ENCODE data around the gene ANTXR2. TPM values are rescaled to one million over a fixed set of nuclear protein-coding genes. Genes with fewer than 3 reads are reported as not detected.

The ANTXR2 gene
- total and polyA plus RNA-seq, 2 of the 13 experiments (the other 11 are each of a cell fraction or from before 2014, with no cell fraction given), result 4.6 to 14.5 TPM

- TF ChIP-seq CERS6 (CRISPR knock-in tag; IDR thresholded peaks at IDR 0.05) (no peak), GTF2F1 (IDR thresholded peaks at IDR 0.05; ENCODE audit: low read length) (no peak), ZNF33B (CRISPR knock-in tag; IDR thresholded peaks at IDR 0.05) (no peak), ZNF513 (CRISPR knock-in tag; conservative IDR thresholded peaks at IDR 0.05) (no peak), ZNF780A (CRISPR knock-in tag; IDR thresholded peaks at IDR 0.05) (no peak), ZFP62 (CRISPR knock-in tag; IDR thresholded peaks at IDR 0.05) (no peak), GMEB1 (CRISPR knock-in tag; IDR thresholded peaks at IDR 0.05; ENCODE audit: borderline replicate concordance) (no peak)
Observed at GRCh38 chr4:80036306-80036705, 36.7 kb downstream of the ANTXR2 start.

More at GRCh38 chr4:80036306-80036705, 36.7 kb downstream of the ANTXR2 start:
- ChIA-PET POLR2A (no interaction called here), CTCF (ENCODE audit: low intra/inter-chr PET ratio, low total read pairs) (no interaction called here)
- 98% methylated on average over 7 of the region's 7 CpGs for WGBS (ENCODE audit: low lambda C conversion rate)
- ATAC-seq (no peak), FAIRE-seq (no peak), DNase-seq (ENCODE audit: low spot score) (no peak)
- no peak overlapping the region for H3K27ac ChIP-seq (ENCODE audit: extremely low read length, insufficient read depth, low read length)
- no peak overlapping the region for H3K4me2 ChIP-seq (ENCODE audit: low read depth, low read length)
- H3K4me1 ChIP-seq (ENCODE audit: insufficient read depth, low read length), result peaks cover 10% of the 10 kb centered on the region
- H4K20me1 ChIP-seq (ENCODE audit: insufficient read depth, low read length), result no peaks in the 10 kb centered on the region
- H3K79me2 ChIP-seq (ENCODE audit: insufficient read depth, low read length), result no peaks in the 10 kb centered on the region
- no peaks in the 10 kb centered on the region for H3K27me3 ChIP-seq (ENCODE audit: control insufficient read depth in 1 of 2, insufficient read depth in 2 of 2, low read length in 2 of 2)
- H2AFZ ChIP-seq (ENCODE audit: low read length), result no peak overlapping the region
- intact Hi-C loops (cut with micrococcal nuclease; ENCODE audit: unreplicated experiment) (no loop called here), in situ Hi-C loops (cut with HindIII; ENCODE audit: extremely low pct_ligation_motif_present, low pct_unique_long_range_greater_than_20kb) (no loop called here)
- no peaks in the 10 kb centered on the region for H3K36me3 ChIP-seq (replicated peaks in 1 of 2; ENCODE audit: control insufficient read depth in 1 of 2, insufficient read depth in 2 of 2, low read length in 2 of 2)
- no peaks in the 10 kb centered on the region for H3K9me3 ChIP-seq (ENCODE audit: low read length)
- H3K9ac ChIP-seq (ENCODE audit: insufficient read depth, low read depth, low read length), result no peak overlapping the region
- H3K4me3 ChIP-seq (replicated peaks in 1 of 3; ENCODE audit: insufficient read depth in 1 of 3, low read depth in 2 of 3, low read length in 3 of 3), result no peak overlapping the region
- no TSS peak for BruUV-seq (replicated peaks)

All from HepG2 (cell line).